Osteocyte (in vitro differentiated cells): ENCODE measurements around the gene PTPN5. TPM values are rescaled to one million over a fixed set of nuclear protein-coding genes. Genes with fewer than 3 reads are reported as not detected.

Experiments used
- DNase-seq: peaks from one replicate; pipeline ENCODE4 v3.0.0; 2021; ENCODE audit warnings: mixed read lengths; ENCODE audit not compliant: unreplicated experiment; ENCODE audit errors: extremely low spot score
- H3K27ac Mint-ChIP-seq: one replicate; pipeline ENCODE4 v1.8.0; 2021; ENCODE audit warnings: mild to moderate bottlenecking, mixed read lengths; ENCODE audit not compliant: unreplicated experiment
- H3K27me3 Mint-ChIP-seq: one replicate; pipeline ENCODE4 v1.8.0; 2021; ENCODE audit warnings: mixed read lengths; ENCODE audit not compliant: unreplicated experiment
- H3K36me3 Mint-ChIP-seq: one replicate; pipeline ENCODE4 v1.8.0; 2021; ENCODE audit warnings: mixed read lengths; ENCODE audit not compliant: unreplicated experiment
- H3K4me1 Mint-ChIP-seq: one replicate; pipeline ENCODE4 v1.8.0; 2021; ENCODE audit warnings: mixed read lengths; ENCODE audit not compliant: unreplicated experiment
- H3K4me3 Mint-ChIP-seq: one replicate; pipeline ENCODE4 v1.8.0; 2021; ENCODE audit warnings: mild to moderate bottlenecking, moderate library complexity, mixed read lengths; ENCODE audit not compliant: unreplicated experiment
- H3K9me3 Mint-ChIP-seq: one replicate; pipeline ENCODE4 v1.8.0; 2021; ENCODE audit warnings: mixed read lengths; ENCODE audit not compliant: unreplicated experiment
- CTCF ChIP-seq: fragments of 200-600 bp; sonication (generic); IDR thresholded peaks from 2 replicates; pipeline ENCODE4 v1.5.0; 2021; ENCODE audit warnings: antibody characterized with exemption, mild to moderate bottlenecking, moderate library complexity
- total RNA-seq: library from RNA; stranded (reverse); gene quantifications from 2 replicates; pipeline ENCODE4 v1.2.1, GENCODE V29; 2021

Gene PTPN5
- total RNA-seq, 1 donor from 2014 or later: not detected

GRCh38 chr11:18791969-18792628 lies 501 bp upstream of the PTPN5 start:
- peak; percentile 81 for DNase-seq
- peaks cover 5% of the 10 kb centered on the region for H3K4me1 Mint-ChIP-seq
- H3K9me3 Mint-ChIP-seq: no peaks in the 10 kb centered on the region
- peak overlapping the region; percentile 59 for H3K4me3 Mint-ChIP-seq
- no peak for TF ChIP-seq CTCF
- no peak overlapping the region for H3K27ac Mint-ChIP-seq
- H3K27me3 Mint-ChIP-seq: peaks cover 77% of the 10 kb centered on the region
- H3K36me3 Mint-ChIP-seq: no peaks in the 10 kb centered on the region

- peak; percentile 80 for DNase-seq
- no peaks in the 10 kb centered on the region for H3K9me3 Mint-ChIP-seq
- peaks cover 73% of the 10 kb centered on the region for H3K27me3 Mint-ChIP-seq
- no peak overlapping the region for H3K27ac Mint-ChIP-seq
- peak overlapping the region; percentile 27 for H3K4me3 Mint-ChIP-seq
- H3K4me1 Mint-ChIP-seq: peaks cover 5% of the 10 kb centered on the region
- H3K36me3 Mint-ChIP-seq: no peaks in the 10 kb centered on the region
- no peak for TF ChIP-seq CTCF
Measured at GRCh38 chr11:18790883-18791206, 753 bp downstream of the PTPN5 start.

- peaks cover 5% of the 10 kb centered on the region for H3K4me1 Mint-ChIP-seq
- no peaks in the 10 kb centered on the region for H3K36me3 Mint-ChIP-seq
- no peak for DNase-seq
- no peak for TF ChIP-seq CTCF
- no peaks in the 10 kb centered on the region for H3K9me3 Mint-ChIP-seq
- H3K27me3 Mint-ChIP-seq: peaks cover 73% of the 10 kb centered on the region
- H3K27ac Mint-ChIP-seq: no peak overlapping the region
- H3K4me3 Mint-ChIP-seq: no peak overlapping the region
Measured at GRCh38 chr11:18789942-18790341, 1.7 kb downstream of the PTPN5 start.

- no peaks in the 10 kb centered on the region for H3K4me1 Mint-ChIP-seq
- peaks cover 53% of the 10 kb centered on the region for H3K27me3 Mint-ChIP-seq
- no peak for DNase-seq
- H3K9me3 Mint-ChIP-seq: no peaks in the 10 kb centered on the region
- no peak overlapping the region for H3K4me3 Mint-ChIP-seq
- no peak for TF ChIP-seq CTCF
- H3K27ac Mint-ChIP-seq: no peak overlapping the region
- H3K36me3 Mint-ChIP-seq: no peaks in the 10 kb centered on the region
Measured at GRCh38 chr11:18785411-18785810, 6.2 kb downstream of the PTPN5 start.

- Mint-ChIP-seq H3K4me1 (no peaks in the 10 kb centered on the region), H3K36me3 (no peaks in the 10 kb centered on the region), H3K9me3 (no peaks in the 10 kb centered on the region), H3K27ac (no peak overlapping the region), H3K27me3 (peaks cover 21% of the 10 kb centered on the region), H3K4me3 (no peak overlapping the region)
- DNase-seq: no peak
- TF ChIP-seq CTCF: no peak
Measured at GRCh38 chr11:18780896-18781295, 10.7 kb downstream of the PTPN5 start.
